Psoas muscle (tissue), 8 donors: ENCODE results near the gene FSCB. TPM values are rescaled to one million over a fixed set of nuclear protein-coding genes. Genes with fewer than 3 reads are reported as not detected.

Experiments used
- ATAC-seq, 4 donors: fragments of 200-7000 bp; cut with Tn5 transposase; one replicate each; pipeline ENCODE4 v1.9.1; 2020; ENCODE audit warnings: moderate library complexity in 3 of 4, mild to moderate bottlenecking in 2 of 4
- DNase-seq, 2 donors: peaks; one replicate each; pipeline ENCODE4 v3.0.0-alpha.2; 2020
- H3K27ac ChIP-seq: fragments of 200-600 bp; one replicate; pipeline ENCODE4 v1.8.0; 2022
- H3K27me3 ChIP-seq, 3 donors: fragments of 200-600 bp in 1 of 3; one replicate each; pipeline versions ENCODE4 v1.6.1 to v1.8.0; 2013 to 2022; ENCODE audit warnings: low read length in 2 of 3, mild to moderate bottlenecking in 2 of 3, moderate library complexity in 1 of 3; ENCODE audit not compliant: insufficient read depth in 3 of 3
- H3K36me3 ChIP-seq, 2 donors: fragments of 200-600 bp in 1 of 2; one replicate each; pipeline versions ENCODE4 v1.6.1 to v1.8.0; 2013 to 2022; ENCODE audit warnings: low read depth in 1 of 2, mild to moderate bottlenecking in 1 of 2, moderate library complexity in 1 of 2; ENCODE audit not compliant: insufficient read depth in 1 of 2
- H3K4me1 ChIP-seq: fragments of 200-600 bp; one replicate; pipeline ENCODE4 v1.8.0; 2022
- H3K4me3 ChIP-seq: fragments of 200-600 bp; one replicate; pipeline ENCODE4 v1.8.0; 2022; ENCODE audit warnings: mild to moderate bottlenecking
- H3K9me3 ChIP-seq: fragments of 200-600 bp; one replicate; pipeline ENCODE4 v1.8.0; 2022
- WGBS, 3 donors: extraction: QIAGEN DNeasy Blood & Tissue Kit; methylation state at CpG; one replicate each; pipeline versions ENCODE4 v1.1.6 to v1.1.7; 2013; 5-methylcytosine and 5-hydroxymethylcytosine counted together
- intact Hi-C, 2 donors: fragments of 100-400 bp; cut with DNase I; formaldehyde crosslinking; loops; one replicate each; pipeline versions ENCODE4 v1.11.0 to v1.14.2; 2022
- long read RNA-seq, 2 donors: library from polyadenylated mRNA; unstranded; transcript quantifications; one replicate each; pipeline ENCODE4 v2.0.0, GENCODE V29; 2021
- polyA plus RNA-seq, 3 donors: library from polyadenylated mRNA; stranded (reverse); fragments of 200-250 nt; gene quantifications; one replicate each; pipeline ENCODE4 v1.2.3, GENCODE V29; 2013
- total RNA-seq, 4 donors: library from RNA; stranded (reverse); fragmentation: NEBNext Ultra II Directional in 2 of 4; extraction: Animal tissue kit (Norgen Biotek cat#: 25700) in 2 of 4; gene quantifications; one replicate each; pipeline versions ENCODE4 v1.2.1 to v1.2.4, GENCODE V29; 2021 to 2023
- TF ChIP-seq, protein P1 (sequence below): fragments of 200-600 bp; IDR thresholded peaks from one replicate; pipeline ENCODE4 v1.8.0; 2022; ENCODE audit warnings: antibody characterized with exemption
- donor health status: healthy with polysubstance abuse.
- donor health status: DM: no; HTN: no; CAD: no; lungs with moderate emphysema.
- donor health status: Bipolar disorder and iron deficiency.
- donor health status: healthy.
- donor health status: DM: yes; HTN: yes; CAD: no.
- donor health status: DM: no; HTN: no; CAD: no.
- donor health status: DM: no; HTN: no; CAD: no.
- donor health status: DM: yes; HTN: yes; CAD: no.

FSCB gene, protein sequence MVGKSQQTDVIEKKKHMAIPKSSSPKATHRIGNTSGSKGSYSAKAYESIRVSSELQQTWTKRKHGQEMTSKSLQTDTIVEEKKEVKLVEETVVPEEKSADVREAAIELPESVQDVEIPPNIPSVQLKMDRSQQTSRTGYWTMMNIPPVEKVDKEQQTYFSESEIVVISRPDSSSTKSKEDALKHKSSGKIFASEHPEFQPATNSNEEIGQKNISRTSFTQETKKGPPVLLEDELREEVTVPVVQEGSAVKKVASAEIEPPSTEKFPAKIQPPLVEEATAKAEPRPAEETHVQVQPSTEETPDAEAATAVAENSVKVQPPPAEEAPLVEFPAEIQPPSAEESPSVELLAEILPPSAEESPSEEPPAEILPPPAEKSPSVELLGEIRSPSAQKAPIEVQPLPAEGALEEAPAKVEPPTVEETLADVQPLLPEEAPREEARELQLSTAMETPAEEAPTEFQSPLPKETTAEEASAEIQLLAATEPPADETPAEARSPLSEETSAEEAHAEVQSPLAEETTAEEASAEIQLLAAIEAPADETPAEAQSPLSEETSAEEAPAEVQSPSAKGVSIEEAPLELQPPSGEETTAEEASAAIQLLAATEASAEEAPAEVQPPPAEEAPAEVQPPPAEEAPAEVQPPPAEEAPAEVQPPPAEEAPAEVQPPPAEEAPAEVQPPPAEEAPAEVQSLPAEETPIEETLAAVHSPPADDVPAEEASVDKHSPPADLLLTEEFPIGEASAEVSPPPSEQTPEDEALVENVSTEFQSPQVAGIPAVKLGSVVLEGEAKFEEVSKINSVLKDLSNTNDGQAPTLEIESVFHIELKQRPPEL
- not detected for total RNA-seq
- not detected for polyA plus RNA-seq
- long read RNA-seq, donor 1 = 0 reads
- long read RNA-seq, donor 2 = 0 reads

DNA sequence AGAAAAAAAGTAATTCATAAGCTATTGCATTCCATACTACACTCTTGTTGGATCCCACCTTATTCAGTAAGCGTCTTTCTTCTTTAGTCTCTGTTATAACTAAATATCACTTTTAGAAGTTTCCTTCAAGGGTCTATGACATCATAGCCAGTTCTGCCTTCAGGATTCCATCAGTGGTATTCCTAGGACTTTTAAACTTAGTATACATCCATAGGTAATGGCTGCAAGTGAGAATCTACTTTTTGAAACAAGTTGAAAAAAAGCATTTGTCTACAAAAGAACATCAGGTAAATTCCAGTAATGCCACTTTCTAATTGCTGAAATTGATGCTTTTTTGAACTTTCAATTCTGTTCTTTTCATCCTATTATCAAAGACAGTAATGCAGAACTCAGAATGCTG is at the start of gene FSCB:
FSCB (minus strand) TSS at position 101 of the 400 bp plus-strand sequence. CDS start 296 bp downstream, outside the sequence.
- ATAC-seq = no peak
- TF ChIP-seq, protein P1, sequence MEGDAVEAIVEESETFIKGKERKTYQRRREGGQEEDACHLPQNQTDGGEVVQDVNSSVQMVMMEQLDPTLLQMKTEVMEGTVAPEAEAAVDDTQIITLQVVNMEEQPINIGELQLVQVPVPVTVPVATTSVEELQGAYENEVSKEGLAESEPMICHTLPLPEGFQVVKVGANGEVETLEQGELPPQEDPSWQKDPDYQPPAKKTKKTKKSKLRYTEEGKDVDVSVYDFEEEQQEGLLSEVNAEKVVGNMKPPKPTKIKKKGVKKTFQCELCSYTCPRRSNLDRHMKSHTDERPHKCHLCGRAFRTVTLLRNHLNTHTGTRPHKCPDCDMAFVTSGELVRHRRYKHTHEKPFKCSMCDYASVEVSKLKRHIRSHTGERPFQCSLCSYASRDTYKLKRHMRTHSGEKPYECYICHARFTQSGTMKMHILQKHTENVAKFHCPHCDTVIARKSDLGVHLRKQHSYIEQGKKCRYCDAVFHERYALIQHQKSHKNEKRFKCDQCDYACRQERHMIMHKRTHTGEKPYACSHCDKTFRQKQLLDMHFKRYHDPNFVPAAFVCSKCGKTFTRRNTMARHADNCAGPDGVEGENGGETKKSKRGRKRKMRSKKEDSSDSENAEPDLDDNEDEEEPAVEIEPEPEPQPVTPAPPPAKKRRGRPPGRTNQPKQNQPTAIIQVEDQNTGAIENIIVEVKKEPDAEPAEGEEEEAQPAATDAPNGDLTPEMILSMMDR = no peak
- no peaks in the 10 kb centered on the region for H3K27me3 ChIP-seq
- DNase-seq = no peak
- H3K27ac ChIP-seq = no peak within 1 kb of the TSS
- no peaks in the 10 kb centered on the region for H3K9me3 ChIP-seq
- H3K36me3 ChIP-seq = no peaks in the 10 kb centered on the region
- no peak within 1 kb of the TSS for H3K4me3 ChIP-seq
- H3K4me1 ChIP-seq = no peaks in the 10 kb centered on the region
- intact Hi-C loops = no loop called here
- WGBS, 3 donors = 94 to 97% (median 96%) methylated on average over 1 of the region's 1 CpG

DNA sequence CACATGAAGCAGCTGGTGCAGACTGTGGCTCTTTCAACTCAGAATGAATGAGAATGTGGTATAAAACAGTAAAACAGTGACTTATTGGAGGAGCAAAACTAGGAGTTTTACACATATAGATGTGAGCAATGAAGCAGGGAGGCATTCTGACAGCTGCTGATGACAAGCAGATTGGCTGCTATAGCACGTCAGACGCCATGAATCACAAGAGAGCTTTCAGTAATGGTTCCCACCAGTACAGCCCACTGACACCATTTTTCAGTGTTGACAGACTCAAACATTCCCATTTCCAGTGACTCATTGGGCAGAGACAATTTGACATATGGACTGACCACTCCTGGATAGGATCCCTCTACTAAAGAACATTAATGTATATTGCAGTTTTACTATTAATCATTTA is 24.6 kb upstream of the FSCB start:
- H3K4me3 ChIP-seq = no peak overlapping the region
- intact Hi-C loops = no loop called here
- DNase-seq = no peak
- no peaks in the 10 kb centered on the region for H3K4me1 ChIP-seq
- 61 to 77% (median 75%) methylated on average over 2 of the region's 2 CpGs for WGBS, 3 donors
- H3K9me3 ChIP-seq = no peaks in the 10 kb centered on the region
- H3K27me3 ChIP-seq = no peaks in the 10 kb centered on the region
- ATAC-seq = no peak
- TF ChIP-seq, protein P1 = no peak
- H3K36me3 ChIP-seq = no peaks in the 10 kb centered on the region
- H3K27ac ChIP-seq = no peak overlapping the region

DNA sequence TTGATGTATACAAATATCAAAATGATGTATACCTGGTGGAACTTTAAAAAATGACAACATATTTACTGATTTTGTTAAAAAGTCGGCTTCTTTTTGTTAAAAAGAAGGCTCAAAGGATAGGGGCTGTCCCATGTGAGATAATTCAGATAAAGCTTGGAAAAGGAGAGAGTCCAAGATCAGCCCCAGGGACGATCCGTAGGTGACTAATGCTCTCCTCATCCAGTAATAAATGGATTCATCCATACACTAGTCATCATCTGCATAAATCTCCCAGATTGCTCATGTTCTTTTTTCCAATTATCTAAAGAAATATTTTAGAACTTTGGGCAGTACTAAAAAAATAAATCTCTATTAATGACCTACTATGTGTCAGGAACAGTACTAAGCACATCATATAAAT is 23.4 kb upstream of the FSCB start:
- H3K9me3 ChIP-seq = no peaks in the 10 kb centered on the region
- H3K36me3 ChIP-seq = no peaks in the 10 kb centered on the region
- intact Hi-C loops = no loop called here
- no peak for ATAC-seq
- TF ChIP-seq, protein P1 = no peak
- H3K4me1 ChIP-seq = no peaks in the 10 kb centered on the region
- DNase-seq = no peak
- no peak overlapping the region for H3K4me3 ChIP-seq
- H3K27me3 ChIP-seq = no peaks in the 10 kb centered on the region
- 72 to 75% (median 74%) methylated on average over 3 of the region's 3 CpGs for WGBS, 3 donors
- H3K27ac ChIP-seq = no peak overlapping the region

DNA sequence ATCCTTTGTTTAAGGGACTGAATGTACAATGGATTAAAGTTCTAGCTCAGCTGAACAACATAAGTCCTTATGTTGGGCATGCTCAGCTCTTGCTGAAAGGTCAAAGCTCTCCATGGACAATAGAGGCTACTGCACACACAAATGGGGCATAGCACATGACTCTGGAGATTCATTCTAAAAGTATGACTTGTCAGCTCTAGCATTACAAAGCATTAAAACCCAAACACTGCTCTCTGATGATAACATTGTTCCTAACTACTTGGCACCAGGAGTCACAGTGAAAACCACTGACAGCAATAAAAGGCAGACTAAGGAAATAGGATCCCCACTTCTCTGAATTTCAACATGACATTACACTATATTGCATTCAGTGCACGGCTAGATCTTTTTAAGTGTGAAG is 21.9 kb upstream of the FSCB start:
- H3K36me3 ChIP-seq = no peaks in the 10 kb centered on the region
- no peak overlapping the region for H3K4me3 ChIP-seq
- ATAC-seq (no peak), DNase-seq (no peak)
- H3K4me1 ChIP-seq = no peaks in the 10 kb centered on the region
- no peaks in the 10 kb centered on the region for H3K27me3 ChIP-seq
- intact Hi-C loops = no loop called here
- no peak overlapping the region for H3K27ac ChIP-seq
- 3 to 11% (median 10%) methylated on average over 1 of the region's 1 CpG for WGBS, 3 donors
- H3K9me3 ChIP-seq = no peaks in the 10 kb centered on the region
- TF ChIP-seq, protein P1 = no peak
